ENCODE data around the gene TM4SF18.

- TF ChIP-seq, protein P1, sequence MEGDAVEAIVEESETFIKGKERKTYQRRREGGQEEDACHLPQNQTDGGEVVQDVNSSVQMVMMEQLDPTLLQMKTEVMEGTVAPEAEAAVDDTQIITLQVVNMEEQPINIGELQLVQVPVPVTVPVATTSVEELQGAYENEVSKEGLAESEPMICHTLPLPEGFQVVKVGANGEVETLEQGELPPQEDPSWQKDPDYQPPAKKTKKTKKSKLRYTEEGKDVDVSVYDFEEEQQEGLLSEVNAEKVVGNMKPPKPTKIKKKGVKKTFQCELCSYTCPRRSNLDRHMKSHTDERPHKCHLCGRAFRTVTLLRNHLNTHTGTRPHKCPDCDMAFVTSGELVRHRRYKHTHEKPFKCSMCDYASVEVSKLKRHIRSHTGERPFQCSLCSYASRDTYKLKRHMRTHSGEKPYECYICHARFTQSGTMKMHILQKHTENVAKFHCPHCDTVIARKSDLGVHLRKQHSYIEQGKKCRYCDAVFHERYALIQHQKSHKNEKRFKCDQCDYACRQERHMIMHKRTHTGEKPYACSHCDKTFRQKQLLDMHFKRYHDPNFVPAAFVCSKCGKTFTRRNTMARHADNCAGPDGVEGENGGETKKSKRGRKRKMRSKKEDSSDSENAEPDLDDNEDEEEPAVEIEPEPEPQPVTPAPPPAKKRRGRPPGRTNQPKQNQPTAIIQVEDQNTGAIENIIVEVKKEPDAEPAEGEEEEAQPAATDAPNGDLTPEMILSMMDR (IDR thresholded peaks at IDR 0.05) = no peak
- TF ChIP-seq POLR2A (IDR thresholded peaks at IDR 0.05) = no peak
Observed at GRCh38 chr3:149362366-149362765, 28.9 kb upstream of the TM4SF18 start.

Data from vagina (tissue), 2 donors.